RPMI8226 (cell line): ENCODE data around the gene DPP4.
A peak's percentile ranks its signal among the peaks of the same experiment; 100 is the strongest.

Source experiments
- DNase-seq: peaks from one replicate; pipeline ENCODE4 v3.0.0-alpha.2; 2015

The DPP4 gene

GRCh38 chr2:161952783-161953191 is 121.2 kb downstream of the DPP4 start:
- DNase-seq: no peak

GRCh38 chr2:161947836-161948235 is 126.2 kb downstream of the DPP4 start:
- DNase-seq: no peak

GRCh38 chr2:161947406-161947805 is 126.6 kb downstream of the DPP4 start:
- no peak for DNase-seq

- DNase-seq: peak; percentile 28
These were observed 127.4 kb downstream of the DPP4 start for GRCh38 chr2:161946489-161947107.

- no peak for DNase-seq
These were observed 131.0 kb downstream of the DPP4 start for GRCh38 chr2:161943011-161943410.
